Mammary epithelial cell (primary cell): ENCODE measurements around the gene DPH6.

Experiments used
- EZH2 ChIP-seq: IDR thresholded peaks from 2 replicates; pipeline ENCODE4 v1.6.1; 2012; ENCODE audit warnings: low read length, inconsistent platforms, borderline replicate concordance
- TF ChIP-seq, protein P1 (sequence below), 2 donors: IDR thresholded peaks in 1 of 2; conservative IDR thresholded peaks in 1 of 2; 2 replicates each; pipeline ENCODE4 v1.5.1; 2011 to 2012; ENCODE audit warnings: inconsistent platforms in 2 of 2, low read length in 2 of 2, mild to moderate bottlenecking in 2 of 2, control low read depth in 1 of 2, low read depth in 1 of 2; ENCODE audit not compliant: insufficient read depth in 1 of 2; ENCODE audit errors: extremely low read depth in 1 of 2

DNA sequence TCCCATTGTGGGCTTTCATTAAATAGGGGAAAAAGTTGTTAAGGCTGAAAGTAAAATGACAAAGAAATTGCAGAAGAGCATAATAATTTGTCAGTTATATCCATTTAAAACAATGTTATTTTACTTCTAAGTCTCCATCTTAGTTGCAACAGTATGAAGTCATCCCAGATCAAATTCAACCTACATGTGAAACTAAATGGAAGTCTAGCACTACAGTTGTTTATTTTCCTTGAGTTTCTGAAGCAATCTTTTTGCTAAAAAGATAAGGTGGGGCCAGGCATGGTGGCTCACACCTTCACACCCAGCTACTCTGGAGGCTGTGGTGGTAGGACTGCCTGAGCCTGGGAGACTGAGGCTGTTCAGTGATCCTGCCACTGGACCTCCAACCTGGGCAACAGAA, 80.2 kb downstream of the DPH6 start:
- TF ChIP-seq EZH2: no peak
- TF ChIP-seq, protein P1, sequence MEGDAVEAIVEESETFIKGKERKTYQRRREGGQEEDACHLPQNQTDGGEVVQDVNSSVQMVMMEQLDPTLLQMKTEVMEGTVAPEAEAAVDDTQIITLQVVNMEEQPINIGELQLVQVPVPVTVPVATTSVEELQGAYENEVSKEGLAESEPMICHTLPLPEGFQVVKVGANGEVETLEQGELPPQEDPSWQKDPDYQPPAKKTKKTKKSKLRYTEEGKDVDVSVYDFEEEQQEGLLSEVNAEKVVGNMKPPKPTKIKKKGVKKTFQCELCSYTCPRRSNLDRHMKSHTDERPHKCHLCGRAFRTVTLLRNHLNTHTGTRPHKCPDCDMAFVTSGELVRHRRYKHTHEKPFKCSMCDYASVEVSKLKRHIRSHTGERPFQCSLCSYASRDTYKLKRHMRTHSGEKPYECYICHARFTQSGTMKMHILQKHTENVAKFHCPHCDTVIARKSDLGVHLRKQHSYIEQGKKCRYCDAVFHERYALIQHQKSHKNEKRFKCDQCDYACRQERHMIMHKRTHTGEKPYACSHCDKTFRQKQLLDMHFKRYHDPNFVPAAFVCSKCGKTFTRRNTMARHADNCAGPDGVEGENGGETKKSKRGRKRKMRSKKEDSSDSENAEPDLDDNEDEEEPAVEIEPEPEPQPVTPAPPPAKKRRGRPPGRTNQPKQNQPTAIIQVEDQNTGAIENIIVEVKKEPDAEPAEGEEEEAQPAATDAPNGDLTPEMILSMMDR (conservative IDR thresholded peaks at IDR 0.05 in 1 of 2, IDR thresholded peaks at IDR 0.05 in 1 of 2; ENCODE audit: extremely low read depth in 1 of 2, insufficient read depth in 1 of 2, low read depth in 1 of 2, low read length in 2 of 2): no peak
